Inflammatory macrophage treated with lipopolysaccharide for 4 hours (primary cell): Measurements from ENCODE around the gene KCNQ1.

Experiments
- DNase-seq: peaks from one replicate; pipeline ENCODE4 v3.0.0-alpha.2; 2020

KCNQ1 gene

GRCh38 chr11:2707736-2708135, 262.9 kb downstream of the KCNQ1 start:
- DNase-seq: no peak

- DNase-seq: no peak
These were observed 263.4 kb downstream of the KCNQ1 start for GRCh38 chr11:2708151-2708581.

- DNase-seq: no peak
These were observed 264.0 kb downstream of the KCNQ1 start for GRCh38 chr11:2708757-2709281.

GRCh38 chr11:2709429-2709828, 264.6 kb downstream of the KCNQ1 start:
- no peak for DNase-seq

GRCh38 chr11:2711161-2711560, 266.4 kb downstream of the KCNQ1 start:
- DNase-seq: no peak

GRCh38 chr11:2713094-2713493, 268.3 kb downstream of the KCNQ1 start:
- DNase-seq: no peak

GRCh38 chr11:2713661-2714462, 269.1 kb downstream of the KCNQ1 start:
- DNase-seq: no peak

GRCh38 chr11:2714463-2714800, 269.6 kb downstream of the KCNQ1 start:
- DNase-seq: no peak

- no peak for DNase-seq
These were observed 270.1 kb downstream of the KCNQ1 start for GRCh38 chr11:2714871-2715270.

- DNase-seq: no peak
These were observed 271.0 kb downstream of the KCNQ1 start for GRCh38 chr11:2715716-2716350.

GRCh38 chr11:2716376-2717095, 271.7 kb downstream of the KCNQ1 start:
- no peak for DNase-seq

- DNase-seq: no peak
These were observed 272.9 kb downstream of the KCNQ1 start for GRCh38 chr11:2717561-2718325.

GRCh38 chr11:2718817-2719438, 274.1 kb downstream of the KCNQ1 start:
- DNase-seq: no peak

- no peak for DNase-seq
These were observed 275.2 kb downstream of the KCNQ1 start for GRCh38 chr11:2719831-2720590.

- DNase-seq: no peak
These were observed 276.6 kb downstream of the KCNQ1 start for GRCh38 chr11:2721210-2721916.

GRCh38 chr11:2722955-2723354, 278.1 kb downstream of the KCNQ1 start:
- DNase-seq: no peak

GRCh38 chr11:2724104-2724503, 279.3 kb downstream of the KCNQ1 start:
- no peak for DNase-seq

- no peak for DNase-seq
These were observed 280.0 kb downstream of the KCNQ1 start for GRCh38 chr11:2724653-2725367.

- no peak for DNase-seq
These were observed 280.8 kb downstream of the KCNQ1 start for GRCh38 chr11:2725368-2726300.
